ENCODE data around the gene MAD1L1.
"Not testable (repeated sequence)": the region's sequence is repeated elsewhere in the genome, so short reads cannot be mapped to it uniquely, and the experiment has no call there.

MAD1L1 gene

DNA sequence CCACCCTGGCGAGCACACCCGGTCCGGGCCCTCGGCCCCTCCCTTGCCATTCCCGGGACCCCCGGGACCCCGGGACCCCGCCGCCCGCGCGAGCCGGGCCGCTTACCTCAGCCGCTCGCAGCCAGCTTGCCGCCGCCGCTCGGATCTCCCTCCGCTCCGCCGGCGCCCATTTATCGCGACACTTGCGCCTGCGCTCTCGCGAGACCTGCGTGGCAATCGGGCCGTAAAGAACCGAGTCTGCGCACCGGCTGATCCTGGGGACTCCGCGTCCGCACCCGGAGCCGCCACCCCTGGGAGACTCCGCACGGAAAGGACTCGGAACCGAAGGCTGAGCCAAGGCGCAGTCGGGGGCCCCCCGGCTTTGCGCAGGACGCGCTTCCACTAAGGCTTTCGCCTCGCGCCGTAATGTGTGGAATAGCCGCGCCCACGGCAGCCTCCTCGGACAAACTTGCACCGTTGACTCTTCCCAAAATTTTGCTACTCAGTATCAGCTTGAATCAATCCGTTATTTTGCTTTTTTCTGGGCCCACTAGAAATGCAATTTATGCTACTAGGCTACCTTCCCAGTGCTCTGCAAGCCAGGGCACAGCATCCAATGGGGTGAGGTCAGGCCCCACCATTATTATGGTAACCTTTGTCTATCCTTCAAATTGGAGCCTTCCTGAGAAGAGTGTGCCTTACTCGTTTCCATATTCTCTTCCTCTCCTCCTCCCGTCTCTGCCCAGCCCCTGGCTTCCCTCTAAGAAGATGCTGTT, at the start of gene MAD1L1:
TSS of gene MAD1L1 (minus strand) at position 180 of the 755 bp plus-strand sequence. CDS start 2,812 bp downstream, outside the sequence.
- peak; percentile 80 for DNase-seq

DNA sequence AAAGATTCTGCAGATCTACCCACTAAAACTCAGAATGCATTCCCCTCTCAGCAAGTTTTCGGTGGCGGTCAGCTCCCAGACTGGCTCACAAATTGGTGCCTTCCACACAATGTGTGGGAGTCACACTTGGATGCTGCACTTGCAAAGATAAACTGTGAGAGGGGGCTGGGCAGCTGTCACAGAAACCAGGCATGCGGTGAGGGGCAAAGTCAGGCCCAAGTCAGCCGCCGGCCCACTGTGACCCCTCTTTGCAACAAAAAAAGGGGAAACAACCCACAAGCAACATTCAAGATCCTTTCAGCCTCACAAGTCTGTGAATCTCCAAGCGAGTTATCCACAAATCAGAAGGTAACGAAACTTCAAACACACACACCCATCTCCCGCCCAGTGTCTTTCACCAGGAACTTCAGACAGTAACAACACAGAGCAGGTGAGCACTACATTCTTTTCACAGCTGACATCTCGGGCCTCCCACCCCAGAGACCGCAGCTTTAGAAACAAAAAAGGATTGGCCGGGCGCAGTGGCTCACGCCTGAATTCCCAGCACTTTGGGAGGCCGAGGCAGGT, 49.5 kb upstream of the MAD1L1 start:
- no peak for DNase-seq

DNA sequence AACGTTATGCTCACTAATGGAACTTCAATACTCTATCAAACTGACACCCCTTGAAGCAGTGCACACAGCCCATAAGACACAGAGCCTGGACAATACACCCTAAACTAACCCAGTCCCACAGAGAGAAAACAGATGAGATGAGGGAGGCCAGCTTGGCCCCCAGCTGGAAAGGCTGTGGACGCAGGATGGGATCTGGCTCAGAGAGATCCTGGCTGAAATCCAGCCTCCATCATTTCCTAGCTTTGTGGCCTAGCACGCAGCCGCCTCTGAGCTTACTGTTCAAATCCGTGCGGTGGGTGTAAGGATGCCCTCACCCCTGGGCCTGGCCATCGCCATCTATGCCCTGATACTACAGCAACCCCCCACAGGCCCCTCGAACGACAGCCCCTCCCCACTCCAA, 48.8 kb upstream of the MAD1L1 start:
- DNase-seq, result no peak

DNA sequence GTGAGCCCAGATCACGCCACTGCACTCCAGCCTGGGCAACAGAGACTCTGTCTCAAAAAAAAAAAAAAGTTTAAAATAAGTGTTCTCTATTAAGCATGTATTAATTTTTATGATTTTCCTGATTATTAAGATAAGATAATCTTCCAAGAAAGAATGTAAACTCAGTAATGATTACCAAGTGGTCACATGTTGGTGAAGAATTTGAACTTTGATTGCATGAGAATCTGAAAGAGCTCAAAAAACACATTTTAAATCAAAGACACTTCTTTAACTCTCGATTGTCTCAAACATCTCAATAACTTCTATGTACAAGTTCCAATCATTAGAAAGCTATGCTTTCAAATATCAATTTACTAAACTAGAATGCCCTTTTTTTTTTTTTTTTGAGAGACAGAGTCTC, 47.7 kb upstream of the MAD1L1 start:
- no peak for DNase-seq

DNA sequence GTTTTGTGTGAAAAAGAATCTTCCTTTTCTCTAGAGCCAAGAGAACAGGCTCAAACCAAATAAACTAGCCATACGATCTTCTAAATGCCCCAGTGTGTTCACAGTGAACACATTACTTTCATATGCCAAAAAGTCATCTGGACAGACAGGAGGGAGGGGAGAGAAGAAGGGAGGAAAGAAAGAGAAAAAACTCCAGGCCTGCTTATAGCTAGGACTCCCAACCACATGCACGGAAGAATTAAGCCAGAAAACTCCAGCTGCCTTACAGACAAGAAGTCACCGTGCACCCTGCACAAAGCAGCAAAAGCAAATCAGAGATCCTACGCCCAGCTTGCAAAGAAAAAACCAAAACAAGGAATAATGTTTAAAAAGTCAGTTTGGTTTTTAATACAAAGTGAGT, 47.2 kb upstream of the MAD1L1 start:
- no peak for DNase-seq

DNA sequence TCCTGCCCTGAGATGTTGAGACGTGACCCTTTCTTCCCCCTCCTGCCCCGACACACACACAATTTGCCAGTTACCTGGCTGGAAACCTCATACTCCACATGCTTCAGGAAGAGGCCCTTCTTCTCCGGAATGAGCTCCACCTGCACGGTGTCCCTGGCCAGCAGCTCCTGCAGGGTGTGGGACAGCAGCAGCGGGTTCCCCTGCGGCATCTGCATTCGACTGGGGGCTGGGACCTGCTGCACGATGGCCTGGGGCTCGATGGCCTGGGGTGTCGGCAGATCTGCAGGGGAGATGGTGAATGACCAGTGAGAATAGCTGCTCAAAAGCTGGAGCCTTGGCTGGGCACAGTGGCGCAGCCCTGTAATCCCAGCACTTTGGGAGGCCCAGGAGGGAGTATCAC, 45.3 kb upstream of the MAD1L1 start:
- DNase-seq, result no peak

DNA sequence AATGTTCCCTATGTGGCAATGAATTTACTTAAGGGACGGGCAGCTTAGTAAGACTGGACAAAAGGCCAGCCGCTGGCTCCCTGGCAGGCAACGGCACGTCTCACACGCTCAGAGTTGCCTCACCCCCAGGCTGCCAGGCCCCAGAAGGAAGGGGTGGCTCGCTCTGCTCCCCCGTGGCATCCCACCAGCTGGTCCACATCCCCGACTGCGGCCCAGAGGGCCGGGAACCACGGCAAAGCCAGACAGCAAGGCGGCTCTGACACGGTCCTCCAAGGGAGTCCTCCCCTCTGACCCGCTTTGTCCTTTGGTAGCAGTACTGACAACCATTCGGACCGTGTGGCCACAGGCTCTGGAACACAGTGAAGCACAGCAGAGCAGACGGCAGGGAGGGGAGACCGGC, 43.4 kb upstream of the MAD1L1 start:
- no peak for DNase-seq

DNA sequence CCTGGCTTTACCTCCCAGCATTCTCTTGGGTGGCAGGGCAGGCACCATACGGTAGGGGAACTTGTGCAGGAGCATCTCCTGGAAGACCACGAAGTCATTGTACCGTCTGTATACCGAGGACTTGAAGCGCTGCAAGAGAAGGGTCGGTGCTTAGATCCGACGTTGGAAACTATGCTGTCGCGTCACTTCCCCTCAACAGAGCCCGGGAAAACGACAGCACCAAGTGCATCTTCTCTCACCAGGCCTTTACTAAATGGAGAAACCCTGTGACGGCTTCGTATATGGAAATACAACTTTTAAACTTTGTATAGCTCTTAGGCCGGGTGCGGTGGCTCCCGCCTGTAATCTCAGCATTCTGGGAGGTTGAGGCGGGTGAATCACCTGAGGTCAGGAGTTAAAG, 42.4 kb upstream of the MAD1L1 start:
- no peak for DNase-seq

DNA sequence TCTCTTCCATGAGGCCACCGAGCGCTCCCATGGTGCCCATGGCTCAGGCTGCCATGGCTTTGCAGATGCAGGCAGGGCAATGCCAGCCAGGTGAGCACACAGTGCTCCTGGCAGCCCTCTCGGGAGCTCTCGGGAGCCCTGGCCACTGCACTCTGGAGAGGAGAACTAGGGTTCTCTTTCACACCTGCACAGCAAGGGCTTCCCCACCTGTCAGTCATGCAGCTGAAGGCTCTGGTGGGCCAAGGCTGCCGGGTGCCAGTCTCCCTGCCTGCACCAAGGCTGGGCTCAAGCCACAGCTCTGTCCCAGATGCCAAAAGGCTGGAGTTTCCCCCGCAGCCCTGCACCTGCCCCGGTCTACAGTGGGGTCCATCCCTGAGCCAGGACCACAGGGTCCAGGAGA, 41.9 kb upstream of the MAD1L1 start:
- no peak for DNase-seq

DNA sequence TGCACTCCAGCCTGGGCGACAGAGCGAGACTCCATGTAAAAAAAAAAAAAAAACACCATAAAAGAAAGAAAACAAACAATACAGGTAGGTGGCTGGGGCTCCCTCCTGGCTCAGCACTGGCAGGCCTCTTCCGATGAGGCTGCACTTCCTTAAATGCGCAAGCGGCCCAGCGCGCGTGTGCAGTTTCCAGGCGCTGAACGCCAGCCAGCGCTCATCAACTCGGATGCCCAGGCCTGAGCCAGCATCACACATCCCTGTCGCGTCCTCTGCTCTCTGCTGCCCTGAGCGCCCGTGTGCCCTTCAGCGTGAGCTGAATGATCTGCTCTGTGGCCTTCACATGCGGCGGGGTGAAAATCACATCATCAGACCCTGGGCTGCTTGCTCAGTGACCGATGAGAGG, 41.1 kb upstream of the MAD1L1 start:
- no peak for DNase-seq

DNA sequence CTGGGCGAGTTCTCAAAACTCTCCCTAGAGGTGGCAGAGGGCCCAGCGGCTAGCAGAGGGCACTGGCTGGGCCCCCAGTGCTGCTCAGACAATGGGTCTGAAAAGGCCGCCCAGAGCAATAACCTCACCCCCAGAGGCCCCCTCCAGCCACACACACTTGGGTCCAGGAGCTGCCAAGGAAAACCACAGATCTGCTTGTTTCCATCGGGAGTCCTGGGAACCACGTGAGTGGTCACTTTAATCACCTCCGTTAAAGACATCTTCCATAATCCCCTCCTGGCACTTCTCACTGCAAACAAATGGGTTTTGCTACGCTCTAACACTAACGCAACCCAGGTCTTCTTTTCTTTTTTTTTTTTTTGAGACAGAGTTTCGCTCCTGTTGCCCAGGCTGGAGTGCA, 39.3 kb upstream of the MAD1L1 start:
- DNase-seq, result no peak

DNA sequence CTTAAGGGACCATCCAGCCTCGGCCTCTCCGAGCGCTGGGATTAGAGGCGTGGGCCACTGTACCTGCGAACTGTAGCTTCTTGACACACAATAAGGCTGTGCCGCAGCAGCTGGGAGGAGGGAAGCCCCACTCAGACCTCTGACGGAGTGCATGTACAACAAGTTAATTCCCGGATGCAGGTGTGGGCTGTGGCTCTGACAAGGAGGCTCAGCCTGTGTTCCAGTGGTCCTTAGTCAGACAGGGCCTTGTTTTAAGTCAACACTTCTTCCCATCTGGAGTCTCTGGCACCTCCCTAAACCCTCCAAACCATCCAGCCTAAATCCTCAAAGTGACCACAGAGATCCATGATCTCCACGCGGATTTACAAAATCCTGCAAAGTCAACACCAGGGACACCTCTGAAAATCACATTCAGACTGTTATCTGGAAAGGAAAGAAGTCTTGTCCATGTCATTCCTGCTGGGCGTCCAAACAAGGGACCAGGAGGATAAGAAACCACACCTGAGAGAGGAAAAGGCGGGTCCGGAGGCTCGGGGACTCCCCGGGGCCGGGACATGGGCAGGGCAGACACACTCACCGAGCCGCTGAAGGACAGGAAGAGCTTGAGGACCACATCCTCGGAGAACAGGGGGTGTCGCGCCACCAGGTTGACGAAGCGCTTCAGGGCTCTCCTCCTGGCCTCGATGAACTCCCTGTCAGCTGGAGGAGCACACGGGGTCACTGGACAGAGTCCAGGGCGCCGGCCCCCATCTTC, 38.7 kb upstream of the MAD1L1 start:
- DNase-seq, result no peak

DNA sequence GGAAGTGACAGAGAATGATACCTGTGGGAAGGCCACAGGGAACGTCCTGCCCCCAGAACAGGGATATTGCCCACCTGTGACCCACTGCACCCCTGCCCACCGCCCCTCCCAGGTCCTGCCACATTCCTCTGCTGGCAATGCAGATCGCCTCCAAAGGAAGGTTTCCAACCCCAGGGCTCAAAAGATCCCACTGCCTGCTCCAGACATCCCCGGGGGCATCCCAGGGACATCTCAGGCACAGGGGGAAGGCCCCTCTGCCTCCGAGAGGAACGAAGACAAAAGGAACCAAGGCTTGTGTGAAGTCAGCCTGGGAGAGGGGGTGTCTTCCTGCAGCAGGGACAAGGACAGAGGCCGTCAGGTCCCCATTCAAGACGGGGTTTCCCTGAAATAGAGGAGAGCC, 37.8 kb upstream of the MAD1L1 start:
- DNase-seq, result no peak

DNA sequence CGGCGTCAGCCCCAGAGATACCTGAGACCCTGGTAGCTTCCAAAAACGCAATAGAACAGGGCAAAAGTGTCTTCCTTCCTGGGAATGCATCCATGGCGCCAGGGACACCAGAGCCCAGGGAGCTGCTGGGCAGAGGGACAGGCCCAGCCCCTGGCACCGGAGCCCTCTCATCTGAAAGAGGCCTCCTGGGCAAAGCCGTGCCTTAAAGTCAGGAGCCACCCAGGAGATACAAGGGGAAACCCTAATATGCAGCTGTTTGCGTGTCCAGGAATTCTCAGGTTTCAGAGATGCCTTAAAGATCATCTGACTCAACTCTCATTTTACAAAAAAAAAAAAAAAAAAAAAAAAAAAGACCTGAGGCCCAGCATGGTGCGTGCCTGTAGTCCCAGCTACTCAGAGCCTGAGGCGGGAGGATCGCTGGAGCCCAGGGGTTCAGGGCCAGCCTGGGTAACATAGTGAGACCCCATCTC, 37.3 kb upstream of the MAD1L1 start:
- no peak for DNase-seq

DNA sequence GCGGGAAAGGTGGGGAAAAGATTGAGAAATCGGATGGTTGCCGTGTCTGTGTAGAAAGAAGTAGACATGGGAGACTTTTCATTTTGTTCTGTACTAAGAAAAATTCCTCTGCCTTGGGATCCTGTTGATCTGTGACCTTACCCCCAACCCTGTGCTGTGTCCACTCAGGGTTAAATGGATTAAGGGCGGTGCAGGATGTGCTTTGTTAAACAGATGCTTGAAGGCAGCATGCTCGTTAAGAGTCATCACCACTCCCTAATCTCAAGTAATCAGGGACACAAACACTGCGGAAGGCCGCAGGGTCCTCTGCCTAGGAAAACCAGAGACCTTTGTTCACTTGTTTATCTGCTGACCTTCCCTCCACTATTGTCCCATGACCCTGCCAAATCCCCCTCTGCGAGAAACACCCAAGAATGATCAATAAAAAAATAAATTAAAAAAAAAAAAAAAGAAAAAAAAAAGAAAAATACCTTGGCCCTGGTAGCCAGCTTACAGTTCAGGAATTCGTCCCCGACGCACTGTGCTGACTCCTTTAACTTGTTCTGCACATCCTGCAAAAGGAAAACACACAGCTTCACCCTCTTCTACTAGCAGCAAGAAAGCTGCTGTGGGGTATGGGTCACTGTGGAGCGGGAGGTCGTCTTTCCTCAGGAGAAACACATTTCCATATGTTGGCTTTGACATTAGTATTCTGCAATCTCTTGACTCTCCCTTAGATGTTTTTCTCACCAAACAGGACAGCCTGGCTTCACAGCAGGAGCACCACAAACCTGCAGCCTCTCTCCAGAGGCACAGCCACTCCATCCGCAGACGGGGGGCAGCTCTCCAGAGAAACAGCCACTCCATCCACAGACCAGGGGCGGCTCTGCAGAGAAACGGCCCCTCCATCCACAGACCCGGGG, 36.6 kb upstream of the MAD1L1 start:
- not testable (repeated sequence) for DNase-seq

DNA sequence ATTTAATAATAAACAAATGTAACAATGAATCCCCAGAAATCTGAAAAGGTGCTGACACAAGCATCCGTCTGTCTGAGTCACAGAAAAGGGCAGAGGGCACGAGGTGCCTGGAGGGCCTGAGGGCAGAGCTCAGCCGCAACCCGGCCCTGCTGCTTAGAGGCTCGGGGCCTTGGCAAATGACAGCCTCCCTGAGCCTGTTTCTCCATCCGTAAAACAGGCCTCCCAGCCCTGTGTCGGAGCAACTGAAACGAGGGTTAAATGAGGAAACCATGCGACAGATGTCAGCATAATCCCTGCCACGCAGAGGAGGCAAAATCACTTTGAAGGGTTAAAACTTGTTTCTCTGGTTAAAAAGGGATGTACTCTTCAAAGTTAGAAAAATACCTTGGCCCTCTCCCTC, 34.2 kb upstream of the MAD1L1 start:
- DNase-seq, result no peak

DNA sequence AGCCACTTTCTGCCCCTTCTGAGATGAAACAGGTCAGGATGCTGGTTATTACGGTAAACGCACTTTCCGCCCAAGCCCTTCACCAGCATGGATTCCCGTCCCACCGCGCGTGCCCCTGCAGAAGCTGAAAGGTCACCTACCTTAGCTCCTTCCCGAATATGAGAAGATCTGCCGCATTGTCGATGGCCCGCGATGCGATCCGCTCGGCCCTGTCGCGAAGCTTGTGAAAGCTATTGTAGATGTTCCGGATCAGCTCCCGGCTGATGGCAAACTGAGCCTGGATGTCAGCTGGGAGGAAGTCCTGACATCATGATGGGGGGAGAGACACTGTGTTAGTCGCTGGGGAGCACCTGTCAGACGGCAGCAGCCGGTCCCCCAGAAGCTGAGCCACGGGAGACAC, 31.4 kb upstream of the MAD1L1 start:
- DNase-seq, result no peak

DNA sequence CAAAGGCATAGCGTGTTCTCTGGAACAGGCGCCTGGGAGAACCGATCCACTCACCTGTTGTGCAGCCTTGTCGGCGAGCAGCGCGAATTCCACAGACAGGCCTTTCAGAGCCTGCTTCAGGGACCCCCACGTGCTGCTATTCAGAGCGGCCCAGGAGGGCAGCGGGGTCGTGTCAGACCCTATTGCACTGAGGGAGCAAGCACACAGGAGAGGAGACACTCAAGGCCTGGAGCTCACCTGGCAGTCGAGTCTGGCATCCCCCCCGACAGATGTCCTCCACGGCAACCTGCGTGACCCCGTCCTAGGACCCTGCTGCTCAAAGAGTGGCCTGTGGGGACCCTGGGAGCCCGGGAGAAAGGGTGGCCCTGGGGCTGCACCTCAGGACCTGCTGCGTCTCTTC, 30.4 kb upstream of the MAD1L1 start:
- DNase-seq, result no peak

DNA sequence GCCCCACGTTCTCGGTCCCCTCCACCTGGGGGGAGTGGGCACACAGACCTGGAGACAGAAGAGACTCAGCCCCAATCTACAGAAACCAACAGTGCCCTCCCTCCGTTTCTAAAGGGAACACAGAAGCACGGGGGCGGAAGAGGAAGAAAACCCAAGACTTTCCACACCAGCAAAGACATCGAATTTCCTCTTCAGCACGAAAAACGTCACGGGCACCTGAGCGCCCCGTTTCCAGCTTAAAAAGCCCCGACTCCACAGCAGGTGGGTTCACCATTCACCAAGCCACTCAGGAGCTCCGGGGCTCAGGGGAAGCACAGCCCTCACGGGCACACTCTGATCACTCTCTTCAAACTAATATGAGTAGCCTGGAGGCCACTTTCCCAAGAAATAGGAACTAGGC, 28.9 kb upstream of the MAD1L1 start:
- peak; percentile 47 for DNase-seq

DNA sequence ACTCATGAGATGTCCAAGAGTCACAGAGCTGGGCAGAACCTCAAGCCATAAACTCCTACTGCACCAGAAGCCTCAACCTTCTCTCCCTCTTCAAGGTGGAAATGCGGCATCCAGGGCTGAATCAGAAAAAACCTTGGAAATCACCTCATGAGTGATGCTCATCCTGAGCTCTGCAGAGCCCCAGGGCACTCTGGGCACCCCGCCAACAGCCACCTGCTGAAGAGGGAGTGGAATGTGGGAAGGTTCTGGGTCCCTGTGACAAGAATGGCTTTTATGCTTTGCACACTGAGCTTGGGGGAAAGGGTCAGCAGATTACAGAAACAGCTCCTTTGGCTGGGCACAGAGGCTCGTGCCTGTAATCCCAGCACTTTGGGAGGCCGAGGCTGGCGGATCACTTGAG, 28.1 kb upstream of the MAD1L1 start:
- no peak for DNase-seq

DNA sequence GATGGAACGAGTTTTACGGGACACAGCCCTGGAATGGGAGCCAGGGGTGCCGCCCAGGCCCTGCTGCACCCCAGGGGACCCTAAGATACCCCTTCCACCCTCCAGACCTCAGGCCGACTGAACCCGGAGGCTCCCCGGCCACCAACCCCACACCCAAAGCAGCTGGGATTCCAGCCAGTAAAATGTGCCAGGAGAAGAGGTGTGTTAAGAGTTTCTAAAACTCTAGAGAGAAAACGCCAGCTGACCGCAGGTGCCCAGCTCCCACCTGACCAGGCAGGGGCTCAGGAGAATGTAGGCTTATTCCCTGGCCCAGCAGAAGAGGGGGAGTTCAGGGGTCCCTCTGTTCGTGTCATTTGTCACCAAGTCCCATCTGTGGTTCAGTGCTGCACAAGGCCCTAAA, 26.7 kb upstream of the MAD1L1 start:
- no peak for DNase-seq

DNA sequence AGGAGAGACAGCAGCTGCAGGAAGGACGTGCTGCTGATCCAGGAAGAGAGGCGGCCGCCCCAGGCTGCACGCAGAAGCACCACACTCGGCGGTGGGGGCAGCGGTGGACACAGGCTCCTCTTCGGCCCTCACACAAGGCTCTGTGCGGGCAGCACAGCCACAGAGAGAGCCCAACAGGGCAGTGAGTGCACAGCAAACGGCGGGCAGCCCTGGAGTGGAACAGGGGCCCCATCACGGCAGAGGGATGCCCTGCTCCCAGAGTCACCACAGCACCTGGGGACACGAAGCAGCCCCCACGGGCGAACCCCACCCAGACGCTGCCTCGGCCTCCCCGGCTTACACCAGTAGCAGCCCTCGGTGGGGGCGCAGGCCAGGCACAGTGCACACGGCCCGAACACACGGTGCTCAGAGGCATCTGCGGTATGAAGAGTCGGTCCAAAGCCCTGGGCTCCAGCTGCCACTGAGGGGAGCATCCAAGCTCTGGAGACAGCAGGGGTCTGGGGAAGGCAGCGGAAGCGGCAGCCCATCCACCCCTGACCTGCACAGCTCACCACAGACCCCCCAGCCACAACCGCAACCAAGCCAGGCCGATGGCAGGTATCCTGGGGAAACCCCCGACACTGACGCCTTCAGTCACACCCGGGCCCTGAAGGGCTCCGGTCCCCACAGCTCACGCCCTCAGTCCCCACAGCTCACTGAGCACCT, 26.1 kb upstream of the MAD1L1 start:
- no peak for DNase-seq

All from activated CD4-positive, alpha-beta T cell treated with anti-CD3 and anti-CD28 coated beads for 1 hour (primary cell).